ENCODE results near the gene ABCC4. TPM values are rescaled to one million over a fixed set of nuclear protein-coding genes. Genes with fewer than 3 reads are reported as not detected.

ABCC4 gene
- total and polyA plus RNA-seq, 2 donors (not counting 1 experiment from before 2014, with no cell fraction given), result 1.8 to 7.1 TPM

DNA sequence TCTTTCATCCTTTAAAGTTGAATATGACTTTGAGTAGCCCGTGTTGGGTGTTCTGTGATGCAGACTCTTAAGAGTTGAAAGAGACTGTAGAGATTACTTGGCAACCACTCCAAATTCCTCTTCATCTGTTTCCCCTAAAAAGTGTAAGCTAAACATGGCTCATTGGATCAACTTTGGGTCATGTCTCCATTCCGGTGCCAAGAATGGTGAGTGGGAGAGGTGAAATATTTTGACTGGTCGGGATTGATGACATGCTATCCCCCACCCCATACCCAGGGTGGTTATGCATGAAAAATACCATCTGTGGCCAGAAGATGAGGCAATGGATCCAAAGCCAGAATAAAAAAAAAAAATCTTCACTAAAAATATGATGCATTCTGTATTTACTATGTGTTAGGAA is 307.6 kb downstream of the ABCC4 start:
- no peaks in the 10 kb centered on the region for H3K9me3 Mint-ChIP-seq (ENCODE audit: insufficient read depth)

DNA sequence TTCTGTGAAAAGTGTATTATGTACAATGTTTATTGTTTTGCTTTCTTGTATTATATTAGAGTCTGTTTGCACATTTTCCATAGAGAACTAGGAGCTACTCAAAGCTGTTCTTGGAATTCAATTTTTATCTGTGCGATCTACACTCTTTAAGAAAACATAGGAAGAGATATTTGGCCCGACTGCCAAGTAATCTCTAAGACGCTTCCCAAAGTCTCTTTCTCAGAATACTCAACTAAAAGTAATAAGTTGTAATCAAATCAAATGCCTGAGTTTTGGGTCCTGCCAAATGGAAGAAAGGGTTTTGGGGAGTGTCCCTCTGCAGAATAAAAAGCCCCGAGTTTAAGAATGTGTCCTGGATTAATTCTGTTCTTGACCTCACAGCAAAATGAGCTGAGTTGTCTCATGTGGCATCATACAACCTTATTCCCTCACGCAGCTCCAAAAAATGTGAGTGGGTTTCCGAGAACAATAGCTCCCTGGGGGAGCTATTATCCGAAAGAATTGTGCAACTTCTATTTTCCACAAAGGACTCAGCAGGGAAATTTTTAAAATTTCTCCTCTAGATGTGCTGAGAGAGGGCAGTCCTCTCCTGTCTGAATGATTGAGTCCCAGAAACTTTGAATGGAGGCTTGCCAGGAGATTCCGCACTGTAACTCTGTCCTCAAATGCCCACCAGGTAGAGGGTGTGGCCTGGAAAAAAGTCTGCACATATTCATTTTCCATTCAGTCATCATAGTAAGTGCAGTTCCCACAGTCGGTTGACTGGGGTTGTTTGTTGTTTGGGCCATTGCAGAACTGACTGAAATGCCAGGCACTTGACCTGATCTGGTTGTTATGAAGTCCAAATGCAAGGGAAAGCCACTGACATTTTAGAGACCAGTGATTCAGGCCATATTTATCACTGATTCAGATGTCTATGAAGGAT is 309.0 kb downstream of the ABCC4 start:
- Histone ChIP-seq H2AFZ (ENCODE audit: insufficient read depth, low read depth, low read length, poor library complexity, severe bottlenecking) (no peak overlapping the region), H3K27ac (ENCODE audit: low read length in 2 of 2) (no peak overlapping the region), H3K36me3 (replicated peaks in 1 of 2; ENCODE audit: control extremely low read depth in 1 of 2, control insufficient read depth in 1 of 2, extremely low read depth in 1 of 2, insufficient read depth in 2 of 2, low read length in 1 of 2) (no peaks in the 10 kb centered on the region), H3K4me2 (replicated peaks; ENCODE audit: low read depth, low read length, poor library complexity, severe bottlenecking) (no peak overlapping the region), H4K20me1 (ENCODE audit: control insufficient read depth, insufficient read depth, low read length, poor library complexity, severe bottlenecking) (no peaks in the 10 kb centered on the region), H3K9ac (ENCODE audit: low read length) (no peak overlapping the region), H3K4me1 (ENCODE audit: control insufficient read depth in 2 of 2, insufficient read depth in 2 of 2, low read length in 2 of 2) (no peaks in the 10 kb centered on the region), H3K9me3 (ENCODE audit: control extremely low read depth in 1 of 3, control insufficient read depth in 2 of 3, insufficient read depth in 1 of 3, low read length in 2 of 3) (no peaks in the 10 kb centered on the region), H3K27me3 (replicated peaks in 1 of 4; ENCODE audit: control extremely low read depth in 1 of 4, control insufficient read depth in 3 of 4, insufficient read depth in 4 of 4, low read length in 3 of 4) (no peaks in the 10 kb centered on the region), H3K4me3 (ENCODE audit: control extremely low read depth in 1 of 5, extremely low read depth in 1 of 5, insufficient read depth in 1 of 5, low read depth in 2 of 5, low read length in 4 of 5) (no peak overlapping the region), H3K79me2 (ENCODE audit: control insufficient read depth, insufficient read depth, low read length) (no peaks in the 10 kb centered on the region)
- intact Hi-C loops (cut with micrococcal nuclease), result no loop called here
- ChIA-PET POLR2A (no interaction called here), CTCF (no interaction called here)
- H3K9me3 Mint-ChIP-seq (ENCODE audit: insufficient read depth), result no peaks in the 10 kb centered on the region
- no peak overlapping the region for H3K27ac Mint-ChIP-seq
- H3K27me3 Mint-ChIP-seq, result peaks cover 18% of the 10 kb centered on the region
- no peak for ATAC-seq (ENCODE audit: low read depth)
- TF ChIP-seq, protein P1, sequence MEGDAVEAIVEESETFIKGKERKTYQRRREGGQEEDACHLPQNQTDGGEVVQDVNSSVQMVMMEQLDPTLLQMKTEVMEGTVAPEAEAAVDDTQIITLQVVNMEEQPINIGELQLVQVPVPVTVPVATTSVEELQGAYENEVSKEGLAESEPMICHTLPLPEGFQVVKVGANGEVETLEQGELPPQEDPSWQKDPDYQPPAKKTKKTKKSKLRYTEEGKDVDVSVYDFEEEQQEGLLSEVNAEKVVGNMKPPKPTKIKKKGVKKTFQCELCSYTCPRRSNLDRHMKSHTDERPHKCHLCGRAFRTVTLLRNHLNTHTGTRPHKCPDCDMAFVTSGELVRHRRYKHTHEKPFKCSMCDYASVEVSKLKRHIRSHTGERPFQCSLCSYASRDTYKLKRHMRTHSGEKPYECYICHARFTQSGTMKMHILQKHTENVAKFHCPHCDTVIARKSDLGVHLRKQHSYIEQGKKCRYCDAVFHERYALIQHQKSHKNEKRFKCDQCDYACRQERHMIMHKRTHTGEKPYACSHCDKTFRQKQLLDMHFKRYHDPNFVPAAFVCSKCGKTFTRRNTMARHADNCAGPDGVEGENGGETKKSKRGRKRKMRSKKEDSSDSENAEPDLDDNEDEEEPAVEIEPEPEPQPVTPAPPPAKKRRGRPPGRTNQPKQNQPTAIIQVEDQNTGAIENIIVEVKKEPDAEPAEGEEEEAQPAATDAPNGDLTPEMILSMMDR (IDR thresholded peaks at IDR 0.05), result no peak
- TF ChIP-seq EZH2 (IDR thresholded peaks at IDR 0.05; ENCODE audit: borderline replicate concordance, insufficient read depth, low read depth, low read length, poor library complexity, severe bottlenecking), result no peak
- no peak overlapping the region for H3K4me3 Mint-ChIP-seq
- H3K4me1 Mint-ChIP-seq, result no peaks in the 10 kb centered on the region
- no peak for DNase-seq
- 92% methylated on average over 2 of the region's 9 CpGs for WGBS (ENCODE audit: insufficient coverage)

More for the DNA sequence above, 307.6 kb downstream of the ABCC4 start:
- Mint-ChIP-seq H3K27me3 (peaks cover 18% of the 10 kb centered on the region), H3K4me1 (no peaks in the 10 kb centered on the region), H3K27ac (no peak overlapping the region), H3K4me3 (no peak overlapping the region)
- POLR2A ChIA-PET, result no interaction called here
- H3K4me1 ChIP-seq (ENCODE audit: control insufficient read depth in 2 of 2, insufficient read depth in 2 of 2, low read length in 2 of 2), result no peaks in the 10 kb centered on the region
- DNase-seq (no peak), ATAC-seq (ENCODE audit: low read depth) (no peak)
- H3K27ac ChIP-seq (ENCODE audit: low read length in 2 of 2), result no peak overlapping the region
- no peaks in the 10 kb centered on the region for H3K79me2 ChIP-seq (ENCODE audit: control insufficient read depth, insufficient read depth, low read length)
- intact Hi-C loops (cut with micrococcal nuclease), result no loop called here
- TF ChIP-seq, protein P1 (IDR thresholded peaks at IDR 0.05), result no peak
- TF ChIP-seq EZH2 (IDR thresholded peaks at IDR 0.05; ENCODE audit: borderline replicate concordance, insufficient read depth, low read depth, low read length, poor library complexity, severe bottlenecking), result no peak
- H4K20me1 ChIP-seq (ENCODE audit: control insufficient read depth, insufficient read depth, low read length, poor library complexity, severe bottlenecking), result no peaks in the 10 kb centered on the region
- no peak overlapping the region for H3K9ac ChIP-seq (ENCODE audit: low read length)
- no peak overlapping the region for H3K4me2 ChIP-seq (replicated peaks; ENCODE audit: low read depth, low read length, poor library complexity, severe bottlenecking)
- H3K9me3 ChIP-seq (ENCODE audit: control extremely low read depth in 1 of 3, control insufficient read depth in 2 of 3, insufficient read depth in 1 of 3, low read length in 2 of 3), result no peaks in the 10 kb centered on the region
- H3K36me3 ChIP-seq (replicated peaks in 1 of 2; ENCODE audit: control extremely low read depth in 1 of 2, control insufficient read depth in 1 of 2, extremely low read depth in 1 of 2, insufficient read depth in 2 of 2, low read length in 1 of 2), result no peaks in the 10 kb centered on the region
- WGBS (ENCODE audit: insufficient coverage), result no CpG with 5 or more reads among the region's 3 CpGs
- no peak overlapping the region for H2AFZ ChIP-seq (ENCODE audit: insufficient read depth, low read depth, low read length, poor library complexity, severe bottlenecking)
- H3K4me3 ChIP-seq (ENCODE audit: control extremely low read depth in 1 of 5, extremely low read depth in 1 of 5, insufficient read depth in 1 of 5, low read depth in 2 of 5, low read length in 4 of 5), result no peak overlapping the region
- H3K27me3 ChIP-seq (replicated peaks in 1 of 4; ENCODE audit: control extremely low read depth in 1 of 4, control insufficient read depth in 3 of 4, insufficient read depth in 4 of 4, low read length in 3 of 4), result no peaks in the 10 kb centered on the region
- CTCF ChIA-PET, result no interaction called here
